Measurements from ENCODE around the gene GXYLT1. TPM values are rescaled to one million over a fixed set of nuclear protein-coding genes. Genes with fewer than 3 reads are reported as not detected.

Gene GXYLT1
- total and polyA plus RNA-seq, 2 donors (not counting 3 experiments of a cell fraction or from before 2014, with no cell fraction given): 6.8 to 23.0 TPM

GRCh38 chr12:42141981-42142606 is 2.6 kb downstream of the GXYLT1 start:
- peaks cover 58% of the 10 kb centered on the region for H3K79me2 ChIP-seq (ENCODE audit: control insufficient read depth, insufficient read depth, low read length)
- BruUV-seq (replicated peaks): no TSS peak
- DNase-seq (ENCODE audit: low read depth, low spot score) (no peak), FAIRE-seq (no peak)
- dilution Hi-C loops (cut with MboI; ENCODE audit: extremely low pct_ligation_motif_present, low sequenced_read_pairs): no loop called here
- no peak overlapping the region for H3K4me3 ChIP-seq (replicated peaks in 1 of 3; ENCODE audit: insufficient read depth in 1 of 3, low read depth in 1 of 3, low read length in 3 of 3)
- intact Hi-C loops (cut with micrococcal nuclease): no loop called here
- no peaks in the 10 kb centered on the region for H3K36me3 ChIP-seq (ENCODE audit: control insufficient read depth in 2 of 2, extremely low read depth in 1 of 2, insufficient read depth in 2 of 2, low read length in 2 of 2)
- no peaks in the 10 kb centered on the region for H3K27me3 ChIP-seq (ENCODE audit: control insufficient read depth in 2 of 2, insufficient read depth in 2 of 2, low read length in 2 of 2)
- H4K20me1 ChIP-seq (replicated peaks; ENCODE audit: control insufficient read depth, extremely low read depth, insufficient read depth, low read length): peaks cover 4% of the 10 kb centered on the region
- H3K4me1 ChIP-seq (ENCODE audit: control insufficient read depth, extremely low read depth, insufficient read depth, low read length): peaks cover 14% of the 10 kb centered on the region
- CTCF ChIA-PET: interaction anchor here (0.8 to 1.5 kb wide), 2 partner anchors 11 to 190 kb away, joined by 3 to 8 read pairs; no protein-coding TSS in a partner anchor
- H3K4me2 ChIP-seq (ENCODE audit: insufficient read depth, low read length): no peak overlapping the region
- no peak overlapping the region for H2AFZ ChIP-seq (ENCODE audit: low read depth, low read length)
- TF ChIP-seq FOS (IDR thresholded peaks at IDR 0.05; ENCODE audit: borderline replicate concordance, insufficient read depth, low read length): no peak
- no peaks in the 10 kb centered on the region for H3K9me3 ChIP-seq (replicated peaks; ENCODE audit: control insufficient read depth, insufficient read depth, low read length)
- POLR2A ChIA-PET: no interaction called here
- no peak overlapping the region for H3K27ac ChIP-seq (ENCODE audit: insufficient read depth, low read depth, low read length)
- H3K9ac ChIP-seq (replicated peaks; ENCODE audit: extremely low read depth, insufficient read depth, low read length): no peak overlapping the region
- no peaks in the 10 kb centered on the region for H3K9me1 ChIP-seq (replicated peaks; ENCODE audit: control insufficient read depth, extremely low read depth, insufficient read depth, low read length)

- H3K9ac ChIP-seq (replicated peaks; ENCODE audit: extremely low read depth, insufficient read depth, low read length): no peak overlapping the region
- no peaks in the 10 kb centered on the region for H3K9me1 ChIP-seq (replicated peaks; ENCODE audit: control insufficient read depth, extremely low read depth, insufficient read depth, low read length)
- H3K79me2 ChIP-seq (ENCODE audit: control insufficient read depth, insufficient read depth, low read length): peaks cover 69% of the 10 kb centered on the region
- ChIA-PET CTCF (interaction anchor here (0.6 kb wide), 1 partner anchor 408 kb away, joined by 4 read pairs; no protein-coding TSS in a partner anchor), POLR2A (interaction anchor here (0.8 kb wide), 1 partner anchor 650 kb away, joined by 6 read pairs; no protein-coding TSS in a partner anchor)
- no peaks in the 10 kb centered on the region for H3K36me3 ChIP-seq (ENCODE audit: control insufficient read depth in 2 of 2, extremely low read depth in 1 of 2, insufficient read depth in 2 of 2, low read length in 2 of 2)
- no peaks in the 10 kb centered on the region for H3K27me3 ChIP-seq (ENCODE audit: control insufficient read depth in 2 of 2, insufficient read depth in 2 of 2, low read length in 2 of 2)
- dilution Hi-C loops (cut with MboI; ENCODE audit: extremely low pct_ligation_motif_present, low sequenced_read_pairs) (no loop called here), intact Hi-C loops (cut with micrococcal nuclease) (no loop called here)
- no peak for TF ChIP-seq MYC (IDR thresholded peaks at IDR 0.05; ENCODE audit: low read depth, low read length)
- H3K4me1 ChIP-seq (ENCODE audit: control insufficient read depth, extremely low read depth, insufficient read depth, low read length): peaks cover 14% of the 10 kb centered on the region
- DNase-seq (ENCODE audit: low read depth, low spot score) (no peak), FAIRE-seq (no peak)
- no peak overlapping the region for H2AFZ ChIP-seq (ENCODE audit: low read depth, low read length)
- H4K20me1 ChIP-seq (replicated peaks; ENCODE audit: control insufficient read depth, extremely low read depth, insufficient read depth, low read length): peaks cover 4% of the 10 kb centered on the region
- no peaks in the 10 kb centered on the region for H3K9me3 ChIP-seq (replicated peaks; ENCODE audit: control insufficient read depth, insufficient read depth, low read length)
- BruUV-seq (replicated peaks): no TSS peak
- H3K27ac ChIP-seq (ENCODE audit: insufficient read depth, low read depth, low read length): no peak overlapping the region
- no peak overlapping the region for H3K4me2 ChIP-seq (ENCODE audit: insufficient read depth, low read length)
- no peak overlapping the region for H3K4me3 ChIP-seq (replicated peaks in 1 of 3; ENCODE audit: insufficient read depth in 1 of 3, low read depth in 1 of 3, low read length in 3 of 3)
These were observed 3.8 kb downstream of the GXYLT1 start for GRCh38 chr12:42140901-42141300.
